Measurements from ENCODE around the gene SYNC.
A peak's percentile ranks its signal among the peaks of the same experiment; 100 is the strongest.

SYNC gene

DNA sequence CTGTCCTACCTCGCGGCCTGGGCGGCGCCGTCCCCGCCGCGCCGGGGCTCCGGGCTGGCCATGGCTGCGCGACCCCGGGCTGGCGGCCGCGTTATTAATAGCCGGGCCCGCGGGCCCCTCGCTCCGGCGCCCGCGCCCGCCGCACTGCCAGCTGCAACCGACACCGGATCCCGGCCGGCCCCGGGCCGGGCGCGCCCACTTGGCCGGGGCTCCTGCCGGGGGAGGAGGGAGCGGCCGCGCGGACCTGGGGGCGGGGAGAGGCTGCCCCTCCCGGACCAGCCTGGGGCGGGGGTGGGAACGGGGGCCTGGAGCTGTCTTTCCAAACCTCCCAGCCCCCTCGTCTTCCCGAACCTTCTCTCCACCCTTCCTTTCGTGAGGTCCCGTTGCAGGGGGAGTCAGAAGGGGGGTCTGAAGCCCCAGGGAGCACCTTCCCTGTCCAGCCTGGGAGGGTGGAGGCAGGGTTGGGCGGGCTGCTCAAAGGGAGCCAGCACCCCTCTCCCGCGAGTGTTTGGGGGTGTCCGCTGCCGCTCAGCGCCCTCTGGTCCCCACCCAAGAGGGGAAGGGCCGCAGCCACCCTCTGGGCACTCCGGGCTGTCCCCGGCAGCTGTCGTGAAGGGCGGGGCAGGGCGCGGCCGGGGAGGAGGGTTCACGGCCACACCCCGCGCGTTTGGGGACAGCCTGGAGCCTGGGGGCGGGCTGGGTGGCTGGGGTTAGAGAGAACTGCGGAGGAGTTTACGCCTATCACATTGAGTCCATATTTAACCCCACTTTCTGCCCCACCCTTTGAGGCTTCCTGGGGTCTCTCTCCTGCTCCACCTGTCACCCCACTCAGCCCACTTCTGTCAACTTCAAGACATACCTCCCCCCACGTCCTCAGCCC is at the start of gene SYNC:
TSS of gene SYNC (minus strand) at position 172 of the 880 bp plus-strand sequence. CDS start at position 62, 110 bp downstream.
- peak; percentile 22 for DNase-seq

DNA sequence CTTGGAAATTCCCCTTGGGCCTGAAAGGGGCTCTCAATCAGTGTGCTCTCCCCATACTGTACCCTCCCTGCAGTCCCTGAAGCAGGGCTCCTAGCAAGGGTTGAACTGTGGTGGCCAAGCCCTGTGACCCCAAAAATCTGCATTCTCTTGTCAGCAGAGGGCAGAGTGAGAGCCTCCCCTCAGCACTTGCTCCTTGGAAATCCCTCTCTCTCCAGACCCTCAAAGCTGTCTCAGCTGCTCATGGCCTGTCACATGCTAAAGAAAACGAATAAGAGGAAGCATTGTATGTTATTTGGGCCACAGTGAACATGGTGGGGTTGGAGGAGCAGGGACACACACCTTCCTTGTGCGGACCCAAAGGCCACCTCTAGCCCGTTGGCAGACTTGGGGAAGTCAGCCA is 47.2 kb upstream of the SYNC start:
- no peak for DNase-seq

More for the DNA sequence above, at the start of gene SYNC:
- ATAC-seq, result peak; percentile 59

DNA sequence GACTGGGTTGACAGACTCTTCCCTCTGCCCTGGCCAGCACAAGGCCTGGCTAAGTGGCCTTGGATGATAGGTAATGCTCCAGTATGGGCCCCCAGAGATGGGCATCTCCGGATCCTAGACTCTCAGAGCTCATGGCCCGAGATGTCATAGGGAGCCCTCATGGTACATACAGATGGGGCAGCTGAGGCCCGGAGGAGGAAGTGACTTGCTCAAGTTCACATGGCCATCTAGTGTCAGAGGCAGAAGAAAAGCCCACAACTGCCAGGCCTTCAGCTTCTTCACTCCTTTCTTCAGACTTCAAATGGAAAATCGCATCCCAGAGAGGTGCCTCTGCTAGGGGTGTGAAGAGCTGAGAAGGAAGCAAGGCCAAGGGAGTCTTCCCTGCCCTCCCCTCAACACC is 46.8 kb upstream of the SYNC start:
- no peak for ATAC-seq
- DNase-seq, result no peak

More for the DNA sequence above, 47.2 kb upstream of the SYNC start:
- ATAC-seq, result no peak

DNA sequence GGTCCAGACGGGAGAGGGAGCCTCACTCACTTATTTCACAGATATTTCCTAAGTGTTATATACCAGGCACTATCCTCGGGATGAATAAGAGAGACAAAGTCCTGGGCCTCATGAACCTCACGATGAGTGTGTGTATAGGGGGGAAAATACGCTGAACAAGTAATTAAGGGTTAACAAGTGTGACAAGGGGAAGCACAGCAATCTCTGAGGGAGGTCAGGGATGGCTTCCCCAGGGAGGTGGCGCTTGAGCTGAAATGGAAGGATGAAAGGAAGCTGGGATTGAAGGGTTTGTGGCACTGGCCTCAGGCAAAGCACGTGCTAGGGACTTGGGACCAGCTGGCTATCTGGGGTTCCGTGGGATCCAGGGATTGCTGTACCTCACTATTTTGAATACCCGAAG is 46.4 kb upstream of the SYNC start:
- DNase-seq (no peak), ATAC-seq (no peak)

DNA sequence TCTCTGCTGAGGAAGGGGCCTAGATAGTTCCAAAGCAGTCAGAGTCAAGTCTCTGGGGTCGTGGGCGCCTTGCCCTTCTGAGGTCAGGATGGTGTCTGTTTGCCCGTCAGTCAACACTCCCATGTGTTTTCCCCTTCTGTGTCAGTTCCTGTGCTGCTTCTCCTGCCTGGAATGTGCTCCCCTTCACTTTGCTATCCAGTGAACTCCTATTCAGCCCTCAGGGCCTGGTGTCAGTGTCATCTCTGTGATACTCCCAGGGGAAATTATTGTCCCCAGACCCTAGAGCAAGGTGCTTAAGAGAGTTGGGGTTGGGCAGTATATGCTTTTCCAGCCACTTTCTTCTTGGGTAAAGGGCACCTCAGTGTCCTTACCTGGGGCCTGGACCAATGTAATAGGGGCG is 45.8 kb upstream of the SYNC start:
- no peak for ATAC-seq

DNA sequence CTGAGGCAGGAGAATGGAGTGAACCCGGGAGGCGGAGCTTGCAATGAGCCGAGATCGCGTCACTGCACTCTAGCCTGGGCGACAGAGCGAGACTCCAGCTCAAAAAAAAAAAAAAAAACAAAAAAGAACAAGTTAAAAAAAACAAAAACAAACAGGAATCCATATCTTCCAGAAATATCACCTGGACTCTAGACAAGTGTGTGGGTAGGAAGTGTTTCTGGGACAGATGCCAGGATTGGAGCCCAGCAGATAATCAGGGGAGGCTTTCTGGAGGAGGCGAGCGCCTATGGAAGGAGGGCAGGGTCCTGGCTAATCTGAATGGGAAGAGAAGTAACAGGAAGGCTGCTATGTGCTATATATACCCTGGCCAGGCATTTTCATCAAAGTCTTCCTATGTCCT is 43.6 kb upstream of the SYNC start:
- no peak for ATAC-seq
- no peak for DNase-seq

More for the DNA sequence above, 45.8 kb upstream of the SYNC start:
- DNase-seq, result no peak

DNA sequence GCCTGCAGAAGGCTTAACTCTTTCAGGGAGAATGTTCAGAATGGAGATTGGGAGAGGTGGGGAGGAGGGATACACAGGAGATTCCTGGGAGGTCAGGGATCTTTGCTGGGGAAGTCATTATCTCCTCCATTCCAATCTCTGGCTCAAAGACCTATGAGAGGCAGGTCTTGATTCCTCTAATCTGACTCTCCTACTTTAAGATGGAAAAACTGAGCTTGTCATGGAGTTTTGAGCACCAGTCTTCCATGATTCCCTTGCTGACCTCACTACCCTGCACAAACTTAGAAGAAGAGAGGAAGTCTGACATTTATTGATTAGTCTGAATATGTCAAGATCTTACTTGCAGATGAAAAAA is 41.5 kb upstream of the SYNC start:
- DNase-seq (no peak), ATAC-seq (no peak)

DNA sequence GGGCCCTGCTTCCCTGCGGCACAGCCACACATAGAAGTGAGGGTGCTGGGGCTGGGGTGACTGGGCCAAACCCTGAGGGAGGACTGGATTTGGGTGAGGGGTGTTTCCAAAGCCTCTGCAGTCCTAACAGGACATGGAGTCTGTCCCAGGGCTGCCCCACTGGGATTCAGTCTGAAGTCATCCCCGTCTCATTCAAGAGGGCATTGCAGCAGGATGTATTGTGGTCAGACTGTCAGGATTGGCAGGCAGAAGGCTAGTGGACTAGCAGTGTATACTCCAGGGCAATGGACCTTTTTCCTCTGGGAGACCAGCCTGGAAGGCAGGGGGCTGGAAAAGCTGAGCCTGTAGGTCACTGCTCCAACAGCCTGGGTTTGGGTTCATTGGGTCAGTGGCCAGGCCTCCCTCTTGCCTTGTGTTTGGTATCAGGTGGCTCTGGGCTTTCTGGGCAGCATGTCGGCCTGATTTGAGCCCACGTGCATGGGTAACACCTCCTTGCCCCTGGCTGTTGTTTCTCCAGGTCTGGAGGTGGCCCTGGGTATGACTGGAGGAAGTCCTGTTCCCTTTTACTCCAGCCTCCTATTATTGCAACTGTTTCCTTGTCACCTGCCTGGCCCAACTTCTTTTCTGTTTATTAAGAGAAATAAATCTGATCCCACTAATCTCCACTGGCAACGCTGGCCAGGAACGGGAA is 41.0 kb upstream of the SYNC start:
- ATAC-seq, result no peak
- DNase-seq, result no peak

DNA sequence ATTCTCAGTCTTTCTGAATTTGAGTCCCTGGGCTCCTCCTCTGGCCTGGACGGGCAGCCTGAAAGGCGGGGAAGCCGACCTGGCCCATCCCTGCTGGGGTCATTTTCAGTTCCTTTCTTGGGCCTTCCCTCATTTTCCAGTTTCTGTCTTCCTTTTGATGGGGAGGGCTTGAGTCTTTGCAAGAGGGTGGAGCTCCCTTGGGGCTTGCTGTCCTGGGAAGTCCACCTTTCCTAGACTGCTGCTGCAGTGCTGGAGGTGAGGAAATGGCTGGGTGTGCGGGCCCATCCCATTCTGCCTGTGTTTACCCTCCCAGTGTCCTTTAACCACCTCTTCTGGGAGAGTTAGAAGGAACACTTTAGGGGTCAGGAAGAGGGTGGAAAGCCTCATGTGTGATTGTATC is 40.4 kb upstream of the SYNC start:
- ATAC-seq (no peak), DNase-seq (no peak)

DNA sequence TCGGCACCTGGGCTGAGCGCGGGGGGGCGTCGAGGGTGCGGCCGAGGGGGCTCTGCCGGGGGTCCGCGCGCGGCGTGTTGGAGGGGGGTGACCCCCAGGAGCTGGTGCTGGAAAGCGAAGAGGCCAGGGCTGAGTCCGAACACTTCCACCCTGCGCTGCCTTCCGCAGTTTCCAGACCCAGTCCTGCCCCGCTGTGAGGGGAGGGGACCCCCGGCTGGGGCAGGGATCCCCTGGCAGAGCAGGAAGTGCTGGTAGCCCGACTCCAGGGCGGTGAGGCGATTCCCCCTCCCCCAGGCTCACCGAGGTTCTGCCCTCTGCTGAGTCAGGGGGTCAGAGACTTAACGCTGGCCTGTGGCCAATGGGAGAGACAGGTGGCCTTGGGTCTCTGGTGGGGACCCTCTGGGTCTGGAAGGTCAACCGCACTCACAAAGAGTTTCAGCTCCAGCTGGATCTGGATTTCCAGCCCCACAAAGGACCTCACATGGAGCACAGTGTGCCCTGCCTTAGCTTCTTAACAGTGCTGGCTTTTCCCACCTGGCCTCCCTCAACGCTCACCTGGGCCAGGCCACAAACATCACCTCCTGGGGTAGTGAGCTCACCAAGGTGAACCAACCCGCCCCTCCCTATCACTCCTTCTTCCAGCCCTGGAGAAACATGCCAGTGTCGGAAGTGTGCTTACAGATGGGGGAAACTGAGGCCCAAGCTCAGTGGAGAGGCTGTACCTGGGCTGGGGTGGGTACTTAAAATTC is 39.8 kb upstream of the SYNC start:
- ATAC-seq (no peak), DNase-seq (no peak)

DNA sequence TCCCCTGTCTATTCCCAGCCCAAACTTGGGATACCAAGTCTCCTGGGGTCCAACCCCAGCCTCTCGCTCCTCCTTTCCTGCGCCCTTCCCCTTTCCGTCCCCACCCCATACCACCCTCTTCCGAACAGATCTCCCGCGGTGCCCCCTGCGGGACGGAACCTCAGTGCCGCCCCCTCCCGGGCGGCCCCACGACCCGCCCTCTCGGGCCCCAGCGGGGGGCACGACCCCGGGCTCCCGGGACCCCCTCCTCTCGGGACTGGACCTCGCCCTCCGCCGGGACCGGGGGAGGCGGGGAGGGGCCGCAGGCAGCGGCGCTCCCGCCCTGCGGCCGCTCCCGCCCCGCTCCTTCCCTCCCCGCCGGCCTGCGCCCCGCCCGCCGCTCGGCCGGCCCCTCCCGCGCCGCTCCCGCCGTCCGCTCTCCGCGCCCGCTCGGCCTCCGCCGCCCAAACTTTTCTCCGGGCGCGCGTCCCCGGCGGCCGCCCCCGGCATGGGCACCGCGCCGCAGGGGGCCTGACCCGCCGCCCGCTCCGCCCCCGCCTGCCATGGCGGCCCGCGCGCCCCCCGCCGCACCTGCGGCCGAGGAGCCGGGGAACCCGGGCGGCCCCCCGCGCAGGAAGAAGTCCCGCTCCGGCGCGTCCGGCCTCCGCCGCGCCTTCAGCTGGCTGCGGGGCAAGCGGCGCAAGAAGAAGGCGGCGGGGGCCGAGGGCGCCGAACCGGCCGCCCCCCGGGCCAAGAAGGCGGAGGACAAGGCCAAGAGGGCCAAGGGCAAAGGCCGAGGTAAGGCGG is 39.0 kb upstream of the SYNC start:
- DNase-seq (no peak), ATAC-seq (peak; percentile 21)

DNA sequence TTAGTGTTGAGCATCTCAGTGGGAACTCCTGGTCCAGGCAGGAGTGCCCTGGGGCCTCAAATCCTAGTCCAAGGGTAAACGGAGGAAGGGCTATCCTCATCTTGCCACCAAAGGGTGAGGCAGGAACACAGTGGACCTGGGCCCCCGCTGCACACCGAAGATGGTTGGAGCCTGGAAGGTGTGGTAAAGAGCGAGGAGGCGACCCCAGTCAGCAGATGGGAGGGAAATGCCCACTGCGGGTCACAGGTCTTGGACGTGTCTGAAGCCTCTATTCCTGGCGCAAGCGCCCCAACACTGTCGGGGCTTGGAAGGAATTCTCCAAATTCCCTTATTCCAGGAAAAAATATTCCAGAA is 38.5 kb upstream of the SYNC start:
- no peak for ATAC-seq
- DNase-seq, result no peak

DNA sequence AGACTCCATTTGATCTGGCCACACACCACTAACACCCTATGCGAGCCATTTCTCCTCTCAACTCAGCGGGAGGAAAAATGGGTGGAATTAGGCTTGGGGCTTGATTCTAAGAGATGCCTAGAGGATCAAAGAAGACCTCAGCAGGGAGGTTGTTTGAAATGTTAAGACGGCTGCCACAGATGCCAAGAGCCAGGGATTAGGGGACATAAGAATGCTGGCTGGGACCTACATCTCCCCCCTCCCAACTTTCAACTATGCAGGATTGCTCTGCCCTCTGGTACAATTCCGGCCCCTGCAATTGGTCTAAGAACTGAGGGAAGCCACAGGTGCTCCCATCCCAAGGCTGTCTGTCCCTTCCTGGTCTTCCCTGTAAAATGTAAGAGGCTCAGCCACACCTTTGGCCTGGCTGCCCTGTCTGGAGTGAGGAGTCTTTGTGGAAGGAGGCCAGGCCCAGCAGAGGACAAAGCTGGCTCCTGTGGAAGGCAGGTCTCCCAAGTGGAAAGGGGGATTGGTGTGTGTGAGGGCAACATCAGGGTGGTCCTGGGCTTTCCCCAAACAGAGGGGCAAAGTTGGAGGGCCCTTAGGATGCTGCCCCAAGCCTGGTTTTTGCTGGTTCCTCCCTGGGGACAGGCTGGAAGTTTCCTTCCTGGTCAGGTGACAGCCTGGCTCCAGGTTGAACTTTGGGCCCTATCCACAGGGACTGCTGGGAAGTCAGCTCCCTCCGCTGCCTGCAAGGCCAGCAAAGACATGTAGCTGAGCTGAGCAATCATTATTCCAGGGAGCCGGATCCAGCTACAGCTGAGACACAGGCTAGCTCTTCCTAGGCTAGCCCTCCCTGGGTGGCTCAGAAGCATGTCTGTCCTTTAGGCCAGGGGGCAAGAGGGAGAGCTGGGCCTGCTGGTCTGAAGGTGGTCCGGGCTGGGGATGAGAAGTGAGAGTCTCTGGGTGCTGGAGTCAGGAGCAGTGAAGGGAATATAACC is 34.5 kb upstream of the SYNC start:
- ATAC-seq, result no peak
- no peak for DNase-seq

DNA sequence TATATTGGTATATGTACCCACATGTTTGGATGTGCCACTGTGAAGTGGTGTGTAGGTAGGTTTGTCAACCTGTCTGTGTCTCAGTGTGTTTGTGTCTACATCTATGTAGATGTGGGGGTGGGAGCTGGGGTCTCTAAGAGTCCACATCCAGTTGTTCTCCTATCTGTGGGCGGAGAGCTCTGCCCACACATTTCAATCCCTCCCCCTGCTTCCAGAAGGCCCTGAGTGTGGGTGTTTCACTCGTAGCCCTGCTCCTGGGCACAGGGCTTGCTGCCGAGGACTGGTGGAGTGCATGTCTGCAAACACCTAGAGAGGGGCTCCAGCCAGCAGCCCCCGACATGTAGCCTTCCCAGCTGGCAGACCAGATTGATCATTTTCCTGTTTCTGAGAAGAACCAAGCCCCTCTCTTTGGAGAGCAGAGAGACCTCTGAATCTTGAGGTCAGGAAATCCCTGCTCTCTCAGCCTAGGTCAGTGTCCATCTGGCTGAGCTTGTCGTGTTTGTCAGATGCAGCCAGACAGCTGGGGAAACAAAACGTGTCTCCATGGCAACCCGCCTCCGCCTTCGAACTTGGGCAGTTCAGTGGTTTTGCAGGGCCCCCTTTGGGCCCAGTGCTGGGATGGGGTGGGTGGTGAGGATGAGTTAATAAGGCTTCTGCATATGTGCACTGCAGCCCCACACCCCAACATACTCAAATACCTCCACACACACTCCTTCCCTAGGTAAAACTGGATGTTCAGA is 31.2 kb upstream of the SYNC start:
- DNase-seq (no peak), ATAC-seq (no peak)

DNA sequence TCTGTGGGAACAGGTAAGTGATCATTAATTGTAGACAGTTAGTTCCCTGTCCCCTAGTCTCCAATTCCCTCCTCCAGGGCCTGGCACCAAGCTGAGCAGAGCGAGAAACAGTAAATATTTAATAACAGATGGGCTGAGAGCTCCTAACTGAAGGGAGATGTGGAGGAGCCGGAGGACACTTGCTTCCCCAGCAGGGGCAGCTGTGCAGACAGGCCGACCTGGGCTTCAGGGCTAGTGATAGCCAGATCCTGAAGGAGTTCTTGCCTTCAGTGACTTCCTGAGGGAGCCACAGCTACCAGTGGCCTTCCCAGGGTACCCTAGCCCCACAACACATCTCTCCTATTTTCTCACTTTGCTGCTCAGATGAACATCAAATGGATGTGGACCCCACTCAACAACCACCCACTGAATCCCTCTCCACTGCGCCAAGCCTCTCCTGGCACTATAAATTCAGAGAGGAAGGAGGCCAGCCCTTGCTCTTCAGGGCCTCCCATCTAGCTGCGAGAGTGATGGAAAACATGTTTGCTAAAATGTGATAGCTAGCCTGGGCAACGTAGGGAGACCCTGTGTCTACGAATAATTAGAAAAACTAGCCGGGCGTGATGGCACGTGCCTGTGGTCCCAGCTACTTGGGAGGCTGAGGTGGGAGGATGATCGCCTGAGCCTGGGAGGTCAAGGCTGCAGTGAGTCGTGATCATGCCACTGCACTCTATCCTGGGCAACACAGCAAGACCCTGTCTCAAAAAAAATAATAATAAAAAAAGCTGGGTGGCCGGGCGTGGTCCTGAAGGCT is 26.9 kb upstream of the SYNC start:
- DNase-seq (no peak), ATAC-seq (no peak)

DNA sequence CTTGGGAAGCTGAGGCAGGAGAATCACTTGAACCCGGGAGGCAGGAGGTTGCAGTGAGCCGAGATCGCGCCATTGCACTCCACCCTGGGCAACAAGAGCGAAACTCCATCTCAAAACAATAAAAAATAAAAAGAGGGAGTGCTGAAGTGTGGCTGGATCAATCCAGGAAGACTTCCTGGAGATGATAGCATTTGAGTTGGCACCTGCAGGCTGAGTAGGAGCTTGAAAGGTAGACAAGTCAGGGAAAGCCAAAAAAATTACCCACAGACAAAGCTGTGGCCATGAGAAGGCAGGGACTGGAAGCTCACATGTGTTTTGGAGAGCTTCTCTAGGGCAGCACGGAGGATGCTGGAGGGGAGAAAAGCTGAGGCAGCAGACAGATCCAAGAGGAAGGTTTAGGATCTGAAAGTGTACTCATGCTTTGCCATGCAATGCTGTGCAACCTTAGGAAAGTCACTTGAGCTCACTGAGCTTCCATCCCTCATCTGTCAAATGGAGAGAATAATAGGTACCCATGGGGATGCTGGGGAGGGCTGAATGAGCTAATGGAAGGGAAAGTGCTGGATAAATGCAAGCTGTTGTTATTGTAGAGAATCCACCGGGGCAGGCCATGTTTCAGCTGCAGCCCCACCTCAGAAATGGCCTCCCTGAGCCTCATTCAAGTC is 26.0 kb upstream of the SYNC start:
- DNase-seq (no peak), ATAC-seq (no peak)

DNA sequence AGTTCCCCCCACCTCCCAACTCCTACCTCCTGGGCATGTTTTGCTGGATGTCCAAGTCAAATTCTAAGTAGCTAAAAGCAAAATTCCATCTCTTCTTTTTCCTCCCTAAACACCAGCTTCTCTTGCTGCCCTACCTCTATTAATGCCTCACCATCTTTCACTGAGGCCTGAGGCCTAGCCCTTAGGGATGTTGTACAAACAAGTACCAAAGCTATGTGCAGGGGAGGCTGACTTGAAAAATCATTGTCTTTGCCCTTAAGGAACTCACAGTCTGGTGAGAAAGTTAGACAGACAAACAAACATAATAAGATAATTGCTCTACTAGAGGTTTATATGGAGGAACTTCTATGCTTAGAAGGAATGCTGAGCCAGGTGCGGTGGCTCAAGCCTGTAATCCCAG is 25.3 kb upstream of the SYNC start:
- DNase-seq, result no peak
- ATAC-seq, result no peak

DNA sequence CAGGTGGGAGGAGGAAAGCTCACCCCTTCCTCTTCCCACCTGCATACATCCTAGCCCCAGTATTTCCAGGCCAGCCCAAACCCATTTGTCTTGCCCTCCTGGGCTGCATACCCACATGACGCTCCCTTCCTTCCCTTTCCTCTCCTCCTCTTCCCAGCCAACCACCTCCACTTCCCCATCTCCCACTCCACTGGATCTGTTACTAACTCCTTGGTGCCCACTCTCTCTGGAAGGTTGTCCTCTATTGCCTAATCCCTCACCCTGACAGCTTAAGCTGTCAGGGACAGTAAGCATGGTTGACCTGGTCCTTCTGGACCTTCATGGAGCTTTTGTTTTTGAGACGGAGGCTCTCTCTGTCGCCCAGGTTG is 23.0 kb upstream of the SYNC start:
- no peak for ATAC-seq

More for the DNA sequence above, 23.0 kb upstream of the SYNC start:
- no peak for DNase-seq
